ENCODE measurements around the gene GRID2.

DNA sequence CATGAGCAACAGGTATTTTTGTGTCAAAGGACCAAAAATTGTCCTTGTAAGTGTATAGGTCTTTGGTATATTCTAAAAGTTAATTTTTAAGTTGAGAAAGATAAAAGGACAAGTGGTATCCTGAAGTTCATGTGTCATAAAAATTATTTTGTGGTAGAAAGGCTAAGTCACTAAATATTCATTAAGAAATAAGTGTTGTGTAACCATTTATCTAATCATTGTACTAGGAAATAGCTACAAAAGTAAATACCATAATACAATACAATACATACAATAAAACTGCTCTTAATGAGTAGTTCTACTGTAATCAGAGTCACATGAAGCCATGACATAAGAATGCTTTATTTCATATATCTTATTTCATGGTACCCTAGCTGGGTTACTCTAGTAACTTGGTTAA, 1442.3 kb downstream of the GRID2 start:
- TF ChIP-seq POLR2A (IDR thresholded peaks at IDR 0.05; ENCODE audit: low read length) = no peak
- TF ChIP-seq GATA1 (IDR thresholded peaks at IDR 0.05; ENCODE audit: low read depth, low read length) = no peak

Data from erythroblast (primary cell).